ENCODE results near the gene EARS2. TPM values are rescaled to one million over a fixed set of nuclear protein-coding genes. Genes with fewer than 3 reads are reported as not detected.

The EARS2 gene
- total and polyA plus RNA-seq, 2 of the 4 experiments (the other 2 are of a cell fraction), result 28.1 to 37.8 TPM

GRCh38 chr16:23501291-23501690, 55.9 kb downstream of the EARS2 start:
- Histone ChIP-seq H3K27ac (ENCODE audit: insufficient read depth, low read length) (no peak overlapping the region), H2AK9ac (replicated peaks; ENCODE audit: low read depth, low read length, poor library complexity) (no peak overlapping the region), H3K18ac (ENCODE audit: low read depth, low read length) (no peak overlapping the region), H4K91ac (ENCODE audit: insufficient read depth, low read depth, low read length) (no peak overlapping the region), H2BK15ac (ENCODE audit: low read depth, low read length) (no peak overlapping the region), H3K4me2 (ENCODE audit: low read depth, low read length) (no peak overlapping the region), H4K8ac (ENCODE audit: low read depth in 2 of 2, low read length in 2 of 2) (no peak overlapping the region), H4K5ac (ENCODE audit: low read depth, low read length) (no peak overlapping the region), H3K27me3 (ENCODE audit: control insufficient read depth, insufficient read depth, low read length) (no peaks in the 10 kb centered on the region), H3K4me3 (ENCODE audit: insufficient read depth, low read depth, low read length) (no peak overlapping the region), H3K79me1 (ENCODE audit: low read depth in 1 of 2, low read length in 2 of 2) (peaks cover 31 to 78% of the 10 kb centered on the region in 2 experiments), H3K56ac (ENCODE audit: extremely low read depth, insufficient read depth, low read length) (no peak overlapping the region), H3K9me1 (ENCODE audit: insufficient read depth, low read length) (peaks cover 17% of the 10 kb centered on the region), H2BK5ac (ENCODE audit: low read depth, low read length, poor library complexity, severe bottlenecking) (no peak overlapping the region), H2AK5ac (ENCODE audit: low read depth, low read length) (no peak overlapping the region), H3K9me3 (ENCODE audit: control insufficient read depth, insufficient read depth, low read length) (no peaks in the 10 kb centered on the region), H2BK20ac (ENCODE audit: low read depth, low read length) (no peak overlapping the region), H4K20me1 (ENCODE audit: insufficient read depth, low read length) (peaks cover 68% of the 10 kb centered on the region), H3K36me3 (ENCODE audit: control insufficient read depth, insufficient read depth, low read length) (peaks cover 2% of the 10 kb centered on the region; the same call in 1 of the 2 replicates), H3K23ac (ENCODE audit: low read depth, low read length) (no peak overlapping the region), H3K4ac (ENCODE audit: low read depth, low read length) (no peak overlapping the region), H3K4me1 (ENCODE audit: control insufficient read depth, insufficient read depth, low read length) (peaks cover 11% of the 10 kb centered on the region), H3K9ac (ENCODE audit: low read depth, low read length) (no peak overlapping the region), H2AFZ (replicated peaks; ENCODE audit: low read length, poor library complexity) (no peak overlapping the region), H2BK120ac (ENCODE audit: low read depth, low read length) (no peak overlapping the region), H3K14ac (replicated peaks; ENCODE audit: low read depth, low read length) (no peak overlapping the region)
- POLR2A ChIA-PET (ENCODE audit: unreplicated experiment), result no interaction called here
- intact Hi-C loops (cut with micrococcal nuclease) (no loop called here), dilution Hi-C loops (cut with HindIII; ENCODE audit: low sequenced_read_pairs, unreplicated experiment) (no loop called here), in situ Hi-C loops (cut with MboI; ENCODE audit: low sequenced_read_pairs) (no loop called here)
- CTCF ChIA-PET, result no interaction called here
- no peak for DNase-seq
- TF ChIP-seq MXI1 (IDR thresholded peaks at IDR 0.05; ENCODE audit: borderline replicate concordance, low read depth, low read length) (no peak), CHD1 (IDR thresholded peaks at IDR 0.05; ENCODE audit: low read depth, low read length) (no peak), SMC3 (IDR thresholded peaks at IDR 0.05; ENCODE audit: low read depth, low read length) (no peak), NFE2L2 (IDR thresholded peaks at IDR 0.05; ENCODE audit: low read depth, low read length) (no peak), FOS (IDR thresholded peaks at IDR 0.05; ENCODE audit: low read depth, low read length) (no peak), RFX5 (IDR thresholded peaks at IDR 0.05; ENCODE audit: low read depth, low read length) (no peak), RCOR1 (IDR thresholded peaks at IDR 0.05; ENCODE audit: insufficient replicate concordance, low read length) (no peak)
- TF ChIP-seq, protein P1, sequence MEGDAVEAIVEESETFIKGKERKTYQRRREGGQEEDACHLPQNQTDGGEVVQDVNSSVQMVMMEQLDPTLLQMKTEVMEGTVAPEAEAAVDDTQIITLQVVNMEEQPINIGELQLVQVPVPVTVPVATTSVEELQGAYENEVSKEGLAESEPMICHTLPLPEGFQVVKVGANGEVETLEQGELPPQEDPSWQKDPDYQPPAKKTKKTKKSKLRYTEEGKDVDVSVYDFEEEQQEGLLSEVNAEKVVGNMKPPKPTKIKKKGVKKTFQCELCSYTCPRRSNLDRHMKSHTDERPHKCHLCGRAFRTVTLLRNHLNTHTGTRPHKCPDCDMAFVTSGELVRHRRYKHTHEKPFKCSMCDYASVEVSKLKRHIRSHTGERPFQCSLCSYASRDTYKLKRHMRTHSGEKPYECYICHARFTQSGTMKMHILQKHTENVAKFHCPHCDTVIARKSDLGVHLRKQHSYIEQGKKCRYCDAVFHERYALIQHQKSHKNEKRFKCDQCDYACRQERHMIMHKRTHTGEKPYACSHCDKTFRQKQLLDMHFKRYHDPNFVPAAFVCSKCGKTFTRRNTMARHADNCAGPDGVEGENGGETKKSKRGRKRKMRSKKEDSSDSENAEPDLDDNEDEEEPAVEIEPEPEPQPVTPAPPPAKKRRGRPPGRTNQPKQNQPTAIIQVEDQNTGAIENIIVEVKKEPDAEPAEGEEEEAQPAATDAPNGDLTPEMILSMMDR (conservative IDR thresholded peaks at IDR 0.05; ENCODE audit: low read depth, low read length), result no peak
- BruUV-seq (replicated peaks), result no TSS peak
- no peak for ATAC-seq (ENCODE audit: low read depth)
- WGBS, 2 experiments (ENCODE audit: extremely low coverage in 2 of 2, insufficient read length in 1 of 2), result no CpG with 5 or more reads among the region's 5 CpGs
